HepG2 (cell line): ENCODE measurements around the gene DNAAF3. TPM values are rescaled to one million over a fixed set of nuclear protein-coding genes. Genes with fewer than 3 reads are reported as not detected.

Source experiments
- ATAC-seq: fragments of 200-7000 bp; cut with Tn5 transposase; 3 replicates; pipeline ENCODE4 v1.9.1; 2020; ENCODE audit warnings: mild to moderate bottlenecking, moderate library complexity
- BruUV-seq: library from RNA; stranded (reverse); fragments of 400-500 nt; replicated peaks from 2 replicates; lab custom pipeline; 2021; lab: Mats Ljungman, UMichigan
- CTCF ChIA-PET: fragments of 300-600 bp; formaldehyde crosslinking; extraction: SDS; loops from one replicate; lab custom pipeline; 2021; ENCODE audit warnings: low total read pairs, inconsistent platforms, low intra/inter-chr PET ratio; lab: Yijun Ruan, JAX
- POLR2A ChIA-PET: fragments of 350-600 bp; sonication (Branson Sonifier 250); formaldehyde crosslinking; loops from one replicate; lab custom pipeline; 2020; ENCODE audit warnings: antibody characterized with exemption, inconsistent platforms; lab: Yijun Ruan, JAX
- DNase-seq: peaks from one replicate; pipeline ENCODE4 v3.0.0-alpha.2; 2015; ENCODE audit warnings: low spot score
- FAIRE-seq: peaks from 3 replicates; lab custom pipeline; 2011; peaks lifted over from hg19 to GRCh38; lab: Jason Lieb, UNC
- H2AFZ ChIP-seq: one replicate; pipeline ENCODE4 v1.6.1; 2011; ENCODE audit warnings: low read length, inconsistent platforms
- H3K27ac ChIP-seq: fragments of 300-600 bp; 3 replicates; pipeline ENCODE4 v1.8.0; 2011; ENCODE audit warnings: mixed run types, mild to moderate bottlenecking, mixed read lengths, low read length, inconsistent platforms; ENCODE audit not compliant: insufficient read depth; ENCODE audit errors: extremely low read length
- H3K27me3 ChIP-seq, 2 experiments: fragments of 200-600 bp in 1 of 2; 2 replicates in 1 of 2; 3 replicates in 1 of 2; pipeline versions ENCODE4 v1.6.0 to v1.8.0; 2011; ENCODE audit warnings: low read length in 2 of 2, mild to moderate bottlenecking in 2 of 2, moderate library complexity in 2 of 2, inconsistent platforms in 1 of 2; ENCODE audit not compliant: insufficient read depth in 2 of 2, control insufficient read depth in 1 of 2
- H3K36me3 ChIP-seq, 2 experiments: fragments of 200-600 bp in 1 of 2; replicated peaks in 1 of 2; 2 replicates in 1 of 2; 3 replicates in 1 of 2; pipeline versions ENCODE4 v1.5.1 to v1.8.0; 2011; ENCODE audit warnings: low read length in 2 of 2, inconsistent platforms in 1 of 2; ENCODE audit not compliant: insufficient read depth in 2 of 2, control insufficient read depth in 1 of 2
- H3K4me1 ChIP-seq: 2 replicates; pipeline ENCODE4 v1.5.1; 2012; ENCODE audit warnings: low read length, inconsistent platforms; ENCODE audit not compliant: insufficient read depth
- H3K4me2 ChIP-seq: 2 replicates; pipeline ENCODE4 v1.6.0; 2011; ENCODE audit warnings: low read depth, low read length, inconsistent platforms
- H3K4me3 ChIP-seq, 3 experiments: fragments of 200-600 bp in 1 of 3; sonication (generic), shearing (Covaris generic) in 1 of 3; replicated peaks in 1 of 3; 2 replicates each; pipeline ENCODE4 v1.5.1; 2011 to 2016; ENCODE audit warnings: low read length in 3 of 3, inconsistent platforms in 2 of 3, low read depth in 2 of 3, mild to moderate bottlenecking in 2 of 3, control low read depth in 1 of 3, mixed read lengths in 1 of 3; ENCODE audit not compliant: insufficient read depth in 1 of 3
- H3K79me2 ChIP-seq: one replicate; pipeline ENCODE4 v1.6.1; 2011; ENCODE audit warnings: low read length, inconsistent platforms; ENCODE audit not compliant: insufficient read depth
- H3K9ac ChIP-seq: 2 replicates; pipeline ENCODE4 v1.6.0; 2011; ENCODE audit warnings: mild to moderate bottlenecking, low read depth, low read length, inconsistent platforms; ENCODE audit not compliant: insufficient read depth
- H3K9me3 ChIP-seq: 2 replicates; pipeline ENCODE4 v1.5.1; 2012; ENCODE audit warnings: mild to moderate bottlenecking, low read length
- H4K20me1 ChIP-seq: 2 replicates; pipeline ENCODE4 v1.6.0; 2011; ENCODE audit warnings: inconsistent platforms, mild to moderate bottlenecking, low read length, moderate library complexity; ENCODE audit not compliant: insufficient read depth
- AHR ChIP-seq: IDR thresholded peaks from 2 replicates; pipeline ENCODE4 v1.6.1; 2018; ENCODE audit warnings: missing genetic modification reagents, missing compliant biosample characterization
- CSRNP1 ChIP-seq: sonication (generic); formaldehyde crosslinking; IDR thresholded peaks from 2 replicates; pipeline ENCODE4 v1.8.1; 2023; ENCODE audit warnings: mild to moderate bottlenecking, missing genetic modification reagents
- DMAP1 ChIP-seq: IDR thresholded peaks from 2 replicates; pipeline ENCODE4 v1.6.1; 2016
- HOXA9 ChIP-seq: sonication (generic); formaldehyde crosslinking; IDR thresholded peaks from 2 replicates; pipeline ENCODE4 v1.8.1; 2022; ENCODE audit warnings: missing genetic modification reagents, mild to moderate bottlenecking, moderate library complexity, borderline replicate concordance
- MTA3 ChIP-seq: sonication (generic); formaldehyde crosslinking; IDR thresholded peaks from 2 replicates; pipeline ENCODE4 v1.4.0; 2020; ENCODE audit warnings: missing genetic modification reagents
- NR2F1 ChIP-seq, 2 experiments: fragments of 450-650 bp in 1 of 2; formaldehyde crosslinking in 1 of 2; IDR thresholded peaks; 2 replicates each; pipeline versions ENCODE4 v1.5.0 to v1.6.1; 2016 to 2020; ENCODE audit warnings: mild to moderate bottlenecking in 1 of 2, missing compliant biosample characterization in 1 of 2, missing genetic modification reagents in 1 of 2, moderate library complexity in 1 of 2
- NRL ChIP-seq: sonication (generic); formaldehyde crosslinking; IDR thresholded peaks from 2 replicates; pipeline ENCODE4 v1.5.0; 2020; ENCODE audit warnings: missing genetic modification reagents, mild to moderate bottlenecking, moderate library complexity, borderline replicate concordance
- RBFOX2 ChIP-seq: fragments of 200-400 bp; formaldehyde crosslinking; IDR thresholded peaks from 2 replicates; pipeline ENCODE4 v1.6.1; 2017; ENCODE audit warnings: low read depth, mild to moderate bottlenecking, low read length
- TAF15 ChIP-seq: fragments of 200-400 bp; formaldehyde crosslinking; IDR thresholded peaks from one replicate; pipeline ENCODE4 v1.6.1; 2018; ENCODE audit warnings: mild to moderate bottlenecking, low read depth, low read length; ENCODE audit not compliant: poor library complexity, severe bottlenecking
- THAP11 ChIP-seq: IDR thresholded peaks from 2 replicates; pipeline ENCODE4 v1.6.1; 2016; ENCODE audit warnings: missing biosample characterization, missing genetic modification reagents
- TSC22D2 ChIP-seq: sonication (generic); formaldehyde crosslinking; IDR thresholded peaks from 2 replicates; pipeline ENCODE4 v1.5.1; 2020; ENCODE audit warnings: missing genetic modification reagents, mild to moderate bottlenecking, borderline replicate concordance
- UBTF ChIP-seq: sonication (generic); formaldehyde crosslinking; IDR thresholded peaks from 2 replicates; pipeline ENCODE4 v1.4.0; 2020; ENCODE audit warnings: mild to moderate bottlenecking, missing genetic modification reagents
- ZBTB7A ChIP-seq: sonication (generic); formaldehyde crosslinking; IDR thresholded peaks from 2 replicates; pipeline ENCODE4 v1.8.0; 2022; ENCODE audit warnings: mild to moderate bottlenecking, missing genetic modification reagents
- ZBTB7B ChIP-seq: sonication (generic); formaldehyde crosslinking; IDR thresholded peaks from 2 replicates; pipeline ENCODE4 v1.4.0; 2020; ENCODE audit warnings: missing genetic modification reagents
- ZNF10 ChIP-seq: sonication (generic); formaldehyde crosslinking; IDR thresholded peaks from 2 replicates; pipeline ENCODE4 v1.4.0; 2020; ENCODE audit warnings: mild to moderate bottlenecking, low read depth, missing genetic modification reagents, borderline replicate concordance
- ZNF556 ChIP-seq: sonication (generic); formaldehyde crosslinking; IDR thresholded peaks from 2 replicates; pipeline ENCODE4 v1.4.0; 2020; ENCODE audit warnings: mild to moderate bottlenecking, missing genetic modification reagents, borderline replicate concordance
- ZNF737 ChIP-seq: sonication (generic); formaldehyde crosslinking; IDR thresholded peaks from 2 replicates; pipeline ENCODE4 v1.5.0; 2020; ENCODE audit warnings: missing genetic modification reagents, mild to moderate bottlenecking, borderline replicate concordance
- WGBS: methylation state at CpG from one replicate; pipeline ENCODE4 v1.1.6; 2017; ENCODE audit warnings: low lambda C conversion rate; 5-methylcytosine and 5-hydroxymethylcytosine counted together
- in situ Hi-C: cut with HindIII; loops from 2 replicates; pipeline ENCODE4 v1.10.0; 2017; ENCODE audit warnings: low pct_unique_long_range_greater_than_20kb; ENCODE audit not compliant: extremely low pct_ligation_motif_present
- intact Hi-C: fragments of 100-400 bp; cut with micrococcal nuclease; formaldehyde crosslinking; loops from one replicate; pipeline ENCODE4 v1.10.0; 2022; ENCODE audit not compliant: unreplicated experiment
- polyA plus RNA-seq, 8 experiments: library from polyadenylated mRNA; depleted of rRNA in 3 of 8; stranded (reverse) in 7 of 8; unstranded in 1 of 8; fragments of >200 nt; fragmentation: Illumina TruSeq in 4 of 8; extraction: Trizol in 4 of 8; gene quantifications; 2 replicates each; pipeline versions ENCODE4 v1.2.1 to v1.2.3, GENCODE V29; 2011 to 2016; ENCODE audit warnings: low read depth in 4 of 8, missing spikeins in 1 of 8, mixed read lengths in 1 of 8; ENCODE audit not compliant: insufficient read depth in 1 of 8
- total RNA-seq, 5 experiments: library from RNA; depleted of rRNA; stranded (reverse); fragments of >200 nt; fragmentation: Illumina TruSeq; extraction: Trizol; gene quantifications; 2 replicates each; pipeline ENCODE4 v1.2.3, GENCODE V29; 2016; ENCODE audit warnings: low read depth in 1 of 5

DNAAF3 gene
- total and polyA plus RNA-seq, 2 of the 13 experiments (the other 11 are each of a cell fraction or from before 2014, with no cell fraction given): 0.30 to 0.40 TPM

- TF ChIP-seq TAF15 (no peak), CSRNP1 (CRISPR knock-in tag) (no peak)
These were observed 48.6 kb downstream of the DNAAF3 start (continued) for GRCh38 chr19:55117663-55118391.

GRCh38 chr19:55116859-55117662 is 49.4 kb downstream of the DNAAF3 start, which contains the start of gene PPP1R12C:
PPP1R12C (minus strand) TSS chr19:55117637; CDS start chr19:55117543, 94 bp downstream.
- Histone ChIP-seq H4K20me1 (peaks cover 14% of the 10 kb centered on the region), H3K4me2 (peak within 1 kb of the TSS; percentile 98), H3K27me3 (no peaks in the 10 kb centered on the region), H3K27ac (peak within 1 kb of the TSS; percentile 47), H2AFZ (no peak within 1 kb of the TSS), H3K36me3 (peaks cover 3 to 7% of the 10 kb centered on the region in 2 experiments; a peak in 1 of 5 replicates), H3K4me3 (peak within 1 kb of the TSS; percentile 86 to 99 (median 98)), H3K79me2 (peaks cover 32% of the 10 kb centered on the region), H3K9ac (peak within 1 kb of the TSS; percentile 85), H3K4me1 (peaks cover 43% of the 10 kb centered on the region), H3K9me3 (no peaks in the 10 kb centered on the region)
- ATAC-seq (peak; percentile 38), FAIRE-seq (no peak), DNase-seq (no peak)
- intact Hi-C loops: loop anchor here (1.0 kb wide), 1 partner anchor 90 kb away; no protein-coding TSS in a partner anchor
- ChIA-PET POLR2A (interaction anchor here (0.6 to 1.7 kb wide), 13 partner anchors 10 to 508 kb away, joined by 3 to 7 read pairs (median 4); partner anchors contain the start of genes FIZ1, ISOC2, RDH13 and UBE2S), CTCF (no interaction called here)
- no TSS peak for BruUV-seq
- in situ Hi-C loops: no loop called here
- WGBS: 1% methylated on average over 20 of the region's 97 CpGs
- TF ChIP-seq NRL (CRISPR knock-in tag): 0 out of 2 replicates have a peak, but pooled peaks have one; percentile 10
- TF ChIP-seq ZNF10 (CRISPR knock-in tag): no peak
- no peak for TF ChIP-seq HOXA9 (CRISPR knock-in tag)
- TF ChIP-seq RBFOX2: no peak
- no peak for TF ChIP-seq AHR (CRISPR knock-in tag)
- no peak for TF ChIP-seq ZNF556 (CRISPR knock-in tag)
- TF ChIP-seq TSC22D2 (CRISPR knock-in tag): no peak
- no peak for TF ChIP-seq NR2F1 (CRISPR knock-in tag; IDR thresholded peaks at IDR 0.05)
- TF ChIP-seq THAP11: peak; percentile 14; the same call in 1 of the 2 replicates
- no peak for TF ChIP-seq DMAP1 (CRISPR knock-in tag)
- 0 out of 2 replicates have a peak, but pooled peaks have one; percentile 32 for TF ChIP-seq ZBTB7B (CRISPR knock-in tag)
- no peak for TF ChIP-seq ZBTB7A
- TF ChIP-seq ZNF737: no peak
- TF ChIP-seq UBTF: peak; percentile 33; the same call in 1 of the 2 replicates
- no peak for TF ChIP-seq MTA3 (CRISPR knock-in tag)
